Activated gamma-delta T cell (primary cell): ENCODE results near the gene MEIOB.
"Not testable (repeated sequence)": the region's sequence is repeated elsewhere in the genome, so short reads cannot be mapped to it uniquely, and the experiment has no call there.

Experiments used
- DNase-seq: peaks from one replicate; lab custom pipeline; 2025; lab: John Stamatoyannopoulos, UW

Gene MEIOB

DNA sequence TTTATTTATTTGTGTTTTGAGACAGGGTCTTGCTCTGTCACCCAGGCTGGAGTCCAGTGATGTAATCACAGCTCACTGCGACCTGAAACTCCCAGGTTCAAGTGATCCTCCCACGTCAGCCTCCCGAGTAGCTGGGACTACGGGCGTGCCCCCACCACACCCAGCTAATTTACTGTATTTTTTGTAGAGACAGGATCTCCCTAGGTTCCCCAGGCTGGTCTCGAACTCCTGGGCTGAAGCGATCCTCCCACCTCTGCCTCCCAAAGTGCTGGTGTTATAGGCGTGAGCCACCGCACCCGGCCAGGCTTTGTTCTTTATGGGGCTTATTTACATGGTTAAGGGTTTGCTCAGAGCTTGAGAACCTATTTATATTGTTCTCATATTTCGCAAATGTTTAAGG is 5.8 kb upstream of the MEIOB start:
- no peak for DNase-seq

DNA sequence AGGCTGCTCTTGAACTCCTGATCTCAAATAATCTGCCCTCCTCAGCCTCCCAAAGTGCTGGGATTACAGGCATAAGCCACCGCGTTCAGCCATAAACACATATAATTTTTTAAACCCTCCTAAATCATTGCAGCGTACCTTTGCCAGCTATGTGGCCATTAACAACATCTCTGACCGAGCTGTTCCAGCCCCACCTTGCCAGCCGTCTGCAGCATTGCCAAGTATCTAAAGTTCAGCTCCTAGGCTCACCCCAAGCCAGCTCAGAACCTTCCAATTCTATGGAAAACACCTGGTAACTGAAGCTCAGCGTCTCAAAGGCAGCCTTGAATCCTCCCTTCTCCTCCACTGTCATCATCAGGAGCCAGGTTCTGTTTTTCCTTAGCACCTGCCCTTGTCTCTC is 5.1 kb upstream of the MEIOB start:
- no peak for DNase-seq

DNA sequence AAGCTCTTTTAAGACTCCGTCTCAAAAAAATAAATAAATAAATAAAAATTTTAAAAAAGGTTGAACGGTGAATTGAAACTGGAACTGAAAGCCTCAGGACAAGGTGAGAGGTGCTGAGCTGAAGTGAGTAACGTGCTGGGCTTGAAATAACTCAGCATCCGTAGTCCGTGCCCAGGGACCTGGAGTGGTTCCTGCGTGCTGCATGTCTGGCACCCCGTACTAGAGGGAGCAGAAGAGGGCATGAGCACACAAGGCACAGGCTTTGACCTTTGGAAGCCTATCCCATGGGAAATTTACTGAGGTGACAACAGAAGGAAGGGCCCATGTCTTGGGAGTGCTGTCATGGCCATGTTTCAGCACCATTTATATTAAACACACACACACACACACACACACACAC is 4.5 kb upstream of the MEIOB start:
- DNase-seq: no peak

DNA sequence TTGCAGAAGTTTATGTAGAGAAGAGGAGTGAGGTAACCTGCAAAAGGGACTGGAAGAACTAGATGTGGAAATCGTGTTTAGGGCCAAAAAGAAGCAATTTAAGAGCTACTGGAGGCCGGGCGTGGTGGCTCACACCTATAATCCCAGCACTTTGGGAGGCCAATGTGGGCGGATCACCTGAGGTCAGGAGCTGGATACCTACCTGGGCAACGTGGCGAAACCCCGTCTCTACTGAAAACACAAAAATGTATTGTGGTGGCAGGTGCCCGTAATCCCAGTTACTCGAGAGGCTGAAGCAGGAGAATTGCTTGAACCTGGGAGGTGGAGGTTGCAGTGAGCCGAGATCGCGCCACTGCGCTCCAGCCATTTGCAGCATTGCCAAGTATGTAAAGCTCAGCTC is 4.1 kb upstream of the MEIOB start:
- DNase-seq: not testable (repeated sequence)

DNA sequence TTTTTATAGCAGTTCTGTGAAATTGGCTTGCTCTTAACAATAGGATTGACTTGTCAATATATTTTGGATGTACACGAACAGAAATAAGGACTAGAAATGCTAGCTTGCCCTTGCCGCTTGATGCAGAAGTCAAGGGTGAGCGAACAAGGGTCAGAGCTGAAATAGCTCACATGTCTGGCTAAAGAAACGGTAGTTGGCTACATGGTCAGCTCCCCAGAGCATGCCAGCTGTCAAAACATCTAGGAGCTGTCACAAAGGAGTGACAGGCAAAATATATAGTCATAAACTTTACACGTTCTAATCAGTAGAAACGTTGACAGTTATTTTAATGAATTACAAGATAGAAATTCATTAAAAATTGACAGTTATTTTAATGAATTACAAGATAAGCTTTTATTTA is 2.9 kb upstream of the MEIOB start:
- DNase-seq: no peak

DNA sequence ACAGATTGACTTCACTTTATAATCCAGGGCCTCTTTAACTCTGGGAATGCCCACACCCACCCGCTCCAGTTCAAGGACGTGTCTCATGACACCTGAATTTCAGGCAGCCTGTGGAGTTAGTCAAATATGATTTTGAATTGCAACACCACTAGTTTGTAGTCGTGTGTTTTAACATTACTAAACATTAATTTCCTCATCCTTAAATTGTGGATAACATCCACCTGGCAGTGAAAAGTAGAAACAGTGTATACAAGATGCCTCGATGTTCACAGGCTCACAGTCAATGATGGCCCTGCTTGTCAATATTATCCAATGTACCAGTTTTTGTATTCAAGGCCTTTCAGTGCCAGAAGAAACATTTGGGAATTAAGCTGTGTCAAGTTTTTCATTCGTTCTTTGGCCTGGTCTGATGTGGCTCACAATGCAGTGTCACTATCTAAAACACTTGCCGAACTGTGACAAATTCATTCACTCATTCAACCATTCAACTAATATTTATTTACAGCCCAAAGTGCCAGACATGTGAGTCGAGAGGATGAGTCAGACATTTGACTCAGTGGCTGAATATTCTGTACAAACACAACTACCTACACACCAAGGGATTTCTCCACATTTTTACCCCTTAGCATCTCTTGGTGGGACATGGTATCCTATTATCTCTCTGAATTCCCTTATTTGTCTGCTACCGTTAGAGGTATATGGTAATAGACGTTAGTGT is 1.4 kb downstream of the MEIOB start:
- DNase-seq: no peak

DNA sequence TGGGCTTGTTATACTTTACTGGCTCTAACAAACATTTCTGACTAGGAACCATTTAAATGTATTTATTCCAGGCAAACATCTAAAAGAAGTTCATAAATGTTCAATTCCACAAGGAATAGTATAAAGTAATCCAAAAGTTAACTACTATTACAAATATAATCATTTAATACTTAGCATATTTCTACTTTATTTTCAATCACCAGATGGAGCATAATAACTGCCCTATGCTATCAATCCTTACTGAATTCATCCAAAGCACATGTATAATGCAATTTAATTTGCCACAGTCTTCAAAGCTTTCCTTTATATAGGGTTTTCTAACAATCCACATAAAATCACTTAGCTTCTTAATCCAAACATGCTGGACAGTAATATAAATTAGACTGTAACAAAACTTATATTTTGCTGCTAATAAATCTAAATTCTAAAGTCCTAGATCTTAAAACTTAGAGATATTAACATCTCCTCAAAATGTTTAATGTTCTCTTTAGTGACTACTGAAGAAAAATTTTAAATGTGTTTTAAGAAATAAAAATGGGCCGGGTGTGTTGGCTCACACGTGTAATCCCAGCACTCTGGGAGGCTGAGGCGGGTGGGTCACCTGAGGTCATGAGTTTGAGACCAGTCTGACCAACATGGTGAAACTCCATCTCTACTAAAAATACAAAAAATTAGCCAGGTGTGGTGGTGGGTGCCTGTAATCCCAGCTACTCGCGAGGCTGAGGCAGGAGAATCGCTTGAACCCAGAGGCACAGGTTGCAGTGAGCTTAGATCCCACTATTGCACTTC is 5.9 kb downstream of the MEIOB start:
- no peak for DNase-seq

DNA sequence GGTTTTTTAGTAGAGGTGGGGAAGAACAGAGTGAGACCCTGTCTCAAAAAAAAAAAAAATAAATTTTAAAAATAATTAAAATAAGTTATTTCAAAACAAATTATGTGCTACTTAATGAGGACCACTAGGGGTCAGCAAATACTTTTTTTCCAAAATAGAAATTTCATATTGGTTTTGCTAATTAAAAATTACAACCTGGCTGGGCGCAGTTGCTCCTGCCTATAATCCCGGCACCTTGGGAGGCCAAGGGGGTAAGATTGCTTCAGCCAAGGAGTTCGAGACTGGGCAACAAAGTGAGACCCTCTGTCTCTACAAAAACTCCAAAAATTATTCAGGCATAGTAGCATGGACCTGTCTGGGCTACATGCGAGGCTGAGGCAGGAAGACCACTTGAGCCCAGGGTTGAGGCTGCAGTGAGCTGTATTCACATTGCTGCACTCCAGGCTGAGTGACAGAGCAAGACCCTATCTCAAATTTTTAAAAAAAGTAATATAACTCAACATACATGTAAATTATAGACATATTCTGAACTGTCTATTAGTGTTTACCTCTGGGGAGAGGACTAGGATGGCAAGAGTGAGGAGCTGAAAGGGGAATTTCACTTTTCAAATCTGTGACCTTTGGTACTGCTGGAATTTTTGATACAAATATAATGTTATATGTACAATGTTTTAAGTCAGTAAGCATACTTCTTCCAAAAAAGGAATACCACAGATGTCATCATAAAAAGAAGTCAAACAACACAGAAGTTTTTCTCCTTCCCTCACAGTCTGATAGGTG is 8.1 kb downstream of the MEIOB start:
- no peak for DNase-seq

DNA sequence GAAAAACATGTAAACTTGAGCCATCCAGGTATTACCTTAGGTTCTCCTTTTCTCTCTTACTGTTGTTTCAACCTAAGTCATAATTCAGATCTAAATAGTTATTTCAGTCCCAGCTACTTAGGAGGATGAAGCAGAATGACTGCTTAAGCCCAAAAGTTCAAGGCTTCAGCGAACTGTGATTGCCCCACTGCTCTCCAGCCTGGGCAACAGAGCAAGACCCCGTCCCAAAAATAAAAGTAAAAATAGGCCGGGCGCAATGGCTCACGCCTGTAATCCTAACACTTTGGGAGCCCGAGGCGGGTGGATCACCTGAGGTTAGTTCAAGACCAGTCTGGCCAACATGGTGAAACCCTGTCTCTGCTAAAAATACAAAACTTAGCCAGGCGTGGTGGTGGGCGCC is 9.6 kb downstream of the MEIOB start:
- no peak for DNase-seq

DNA sequence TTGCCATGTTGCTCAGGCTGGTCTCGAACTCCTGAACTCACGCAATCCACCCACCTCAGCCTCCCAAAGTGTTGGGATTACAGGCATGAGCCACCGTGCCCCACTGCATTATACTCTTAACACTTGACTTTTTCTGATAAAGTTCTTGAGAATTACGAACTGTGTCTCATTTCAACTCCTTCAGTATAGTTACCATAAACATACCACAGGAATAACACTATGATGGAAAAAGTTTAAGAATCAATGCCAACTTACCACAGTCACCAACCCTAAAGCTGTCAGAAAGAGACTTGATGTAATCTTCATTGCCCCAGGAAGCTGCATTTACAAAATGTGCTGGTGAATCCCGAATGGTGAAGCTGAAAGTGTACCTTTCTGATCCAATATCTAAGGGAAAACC is 10.2 kb downstream of the MEIOB start:
- DNase-seq: no peak

DNA sequence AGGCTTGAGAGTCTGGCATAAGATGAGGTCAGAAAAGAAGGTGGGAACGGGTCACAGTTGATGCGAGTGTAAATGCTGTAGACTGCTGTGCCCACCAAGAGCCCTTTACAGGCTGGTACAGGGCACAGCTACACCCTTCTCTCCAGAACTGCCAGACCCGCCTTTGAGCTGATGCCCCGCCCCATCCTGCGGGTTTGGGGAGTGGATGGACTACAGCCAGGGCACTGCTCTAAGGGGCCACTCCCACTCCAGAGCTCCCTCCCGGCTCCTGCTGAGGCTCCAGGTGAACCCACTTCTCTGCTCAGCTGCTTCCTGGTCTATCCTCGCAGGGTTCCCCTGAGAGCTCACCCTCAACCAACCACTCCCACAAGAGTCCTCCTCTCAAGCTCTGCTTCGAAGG is 12.3 kb downstream of the MEIOB start:
- no peak for DNase-seq

DNA sequence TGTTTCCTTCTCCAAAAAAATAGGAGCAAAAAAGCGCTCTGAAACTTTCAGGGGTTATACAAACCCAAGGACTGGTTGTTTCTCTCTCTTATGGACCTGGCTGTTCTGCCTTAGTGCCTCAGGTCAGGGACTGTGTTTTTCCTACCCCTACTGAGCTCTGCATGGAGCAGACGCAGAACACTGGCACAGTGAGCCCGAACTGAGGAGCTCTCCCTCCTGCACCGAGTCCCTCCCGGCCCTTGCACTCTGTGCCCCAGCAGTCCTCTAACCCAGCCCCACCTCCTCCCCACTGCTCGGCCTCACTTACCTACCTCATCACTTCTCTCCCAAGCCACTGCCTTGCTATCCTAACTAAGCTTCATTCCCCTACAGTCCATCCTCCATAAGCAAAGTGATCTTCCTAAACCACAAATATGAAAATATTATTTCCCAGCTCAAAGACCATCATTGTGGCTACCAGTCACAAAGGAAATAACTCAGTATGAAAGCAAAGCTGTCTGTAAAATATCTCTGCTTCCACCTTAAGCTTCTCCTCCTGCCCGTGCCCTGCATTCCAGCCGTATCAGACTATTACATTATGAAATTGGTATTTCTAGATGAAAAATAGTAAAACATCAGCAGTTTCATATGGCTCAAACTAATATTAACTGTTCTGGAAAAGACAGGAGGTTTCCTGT is 13.6 kb downstream of the MEIOB start:
- no peak for DNase-seq

DNA sequence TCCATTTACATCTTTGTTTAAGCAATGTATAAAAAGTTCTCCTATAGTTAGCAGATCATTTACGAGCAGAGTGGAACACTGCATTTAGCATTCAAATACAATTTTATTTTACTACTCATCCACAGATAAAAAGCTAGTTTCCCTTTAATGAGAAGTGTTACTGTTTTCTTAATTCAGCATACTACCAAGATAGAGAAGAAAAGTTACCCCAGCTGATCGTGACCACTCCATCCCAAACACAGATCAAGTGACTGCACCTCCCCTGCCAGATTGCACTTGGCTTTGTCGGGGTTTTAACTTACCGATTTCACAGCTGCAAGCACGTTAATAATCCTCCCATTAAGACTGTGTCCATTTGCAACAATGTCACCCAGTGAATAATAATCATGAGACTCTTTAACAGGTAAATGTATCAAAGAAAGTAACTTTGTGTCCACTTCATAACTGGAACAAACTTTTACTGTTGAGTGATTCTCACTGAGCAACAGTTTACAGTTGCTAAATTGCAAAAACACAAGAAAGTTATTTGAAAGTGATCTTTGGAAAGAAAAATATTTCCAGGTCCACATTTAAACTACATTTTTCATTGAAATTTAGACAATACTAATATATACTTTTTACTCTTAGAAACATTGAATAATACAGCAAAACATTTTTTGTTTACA is 14.4 kb downstream of the MEIOB start:
- DNase-seq: no peak

DNA sequence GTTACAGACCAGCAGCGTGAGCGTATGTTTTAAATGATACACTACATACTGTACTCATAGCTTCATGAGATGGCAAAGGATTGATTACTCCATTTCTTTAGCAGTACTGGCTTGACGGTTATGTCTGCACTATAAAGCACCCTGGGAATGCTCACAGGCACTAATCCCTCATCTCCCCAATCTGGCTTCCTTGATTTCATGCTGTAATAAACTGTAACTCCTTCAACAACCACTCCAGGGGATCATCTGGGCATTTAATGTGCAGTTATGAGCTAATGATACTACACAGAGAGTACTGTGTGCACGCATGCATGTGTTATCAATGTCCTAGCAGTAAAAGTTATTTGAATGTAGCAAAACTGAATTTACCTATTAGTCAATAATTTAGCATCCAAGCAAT is 20.2 kb downstream of the MEIOB start:
- no peak for DNase-seq

DNA sequence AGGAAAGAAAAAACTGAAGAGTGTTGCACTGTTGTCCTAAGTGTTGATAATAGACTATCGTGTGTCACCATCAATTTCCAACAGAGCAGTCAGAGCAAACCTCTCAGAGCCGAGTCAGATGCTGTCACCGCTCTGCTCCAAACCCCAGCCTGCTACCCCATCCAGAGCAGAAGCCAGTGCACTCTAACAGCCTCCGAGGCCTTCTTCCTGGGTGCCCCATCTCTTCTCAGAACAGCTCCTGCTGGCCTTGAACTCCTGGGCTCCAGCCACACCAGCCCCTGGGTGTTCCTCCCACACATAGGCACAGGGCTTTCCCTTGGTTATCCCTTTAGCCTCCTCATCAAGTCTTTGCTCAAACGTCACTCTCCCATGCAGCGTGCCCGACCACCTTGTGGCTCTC is 21.0 kb downstream of the MEIOB start:
- no peak for DNase-seq

DNA sequence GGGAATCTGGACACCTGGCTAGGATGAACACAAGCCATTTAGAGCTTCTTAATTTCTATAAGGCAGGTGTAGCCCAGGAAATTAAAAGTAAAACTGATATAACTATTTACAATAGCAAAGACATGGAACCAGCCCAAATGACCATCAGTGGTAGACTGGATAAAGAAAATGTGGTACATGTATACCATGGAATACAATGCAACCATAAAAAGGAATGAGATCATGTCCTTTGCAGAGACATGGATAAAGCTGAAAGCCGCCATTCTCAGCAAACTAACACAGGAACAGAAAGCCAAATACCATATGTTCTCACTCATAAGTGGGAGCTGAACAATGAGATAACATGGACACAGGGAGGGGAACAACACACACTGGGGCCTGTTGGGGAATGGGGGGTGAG is 25.5 kb downstream of the MEIOB start:
- no peak for DNase-seq

DNA sequence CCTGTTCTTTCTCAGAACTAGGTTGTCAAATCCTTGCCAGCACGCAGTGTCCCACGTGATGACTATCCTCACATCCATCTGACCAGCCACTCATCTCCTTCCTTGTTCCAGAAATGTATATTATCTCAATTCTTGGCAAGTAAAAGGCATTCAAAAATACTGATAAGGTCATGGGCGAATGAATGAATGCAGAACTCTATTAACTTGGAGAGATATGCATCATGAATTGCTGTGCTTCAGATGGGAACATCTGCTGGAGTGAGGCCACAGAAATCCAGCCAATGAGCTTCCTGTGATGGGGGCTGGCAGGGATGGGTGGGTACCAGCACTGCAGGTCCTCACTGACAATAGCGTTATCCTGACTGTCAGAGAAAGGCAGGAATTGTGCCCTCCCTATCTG is 26.0 kb downstream of the MEIOB start:
- no peak for DNase-seq

DNA sequence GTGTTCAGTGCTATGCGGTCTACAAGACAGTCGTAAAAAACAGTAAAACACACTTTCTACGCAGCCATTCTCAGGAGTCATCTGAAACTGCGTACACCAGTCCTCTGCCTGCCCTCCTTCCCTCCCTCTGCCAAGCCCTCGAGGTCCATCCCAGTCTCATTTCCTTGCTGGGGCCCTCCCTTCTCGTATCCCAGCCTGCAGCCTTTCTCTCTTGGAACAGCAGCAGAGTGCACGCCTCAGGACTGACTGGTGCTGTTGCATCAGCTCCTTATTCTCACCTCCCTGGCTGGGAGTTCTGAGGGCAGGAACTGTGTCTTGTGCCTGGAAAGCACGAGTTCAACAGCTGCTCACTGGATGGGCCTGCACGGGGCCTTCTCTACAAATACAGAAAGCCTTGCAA is 32.4 kb downstream of the MEIOB start:
- no peak for DNase-seq

DNA sequence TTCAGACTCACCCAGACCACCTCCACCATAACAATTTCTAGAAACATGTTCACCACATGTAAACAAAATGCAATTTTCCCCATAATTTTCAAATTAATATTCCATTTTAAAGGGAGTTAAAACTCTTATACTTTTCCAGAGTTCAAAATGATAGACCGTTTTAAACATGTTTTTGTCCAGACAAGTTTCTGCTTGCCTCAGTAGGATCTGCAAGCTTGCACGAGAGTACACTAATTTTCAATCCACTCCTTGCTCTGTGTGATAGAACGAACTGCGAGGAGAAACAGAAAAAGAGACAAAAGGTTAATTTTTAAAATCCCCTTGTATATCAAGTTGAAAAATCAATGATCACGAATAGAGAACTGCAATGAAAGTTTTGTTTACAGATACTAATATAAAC is 37.9 kb downstream of the MEIOB start:
- no peak for DNase-seq

DNA sequence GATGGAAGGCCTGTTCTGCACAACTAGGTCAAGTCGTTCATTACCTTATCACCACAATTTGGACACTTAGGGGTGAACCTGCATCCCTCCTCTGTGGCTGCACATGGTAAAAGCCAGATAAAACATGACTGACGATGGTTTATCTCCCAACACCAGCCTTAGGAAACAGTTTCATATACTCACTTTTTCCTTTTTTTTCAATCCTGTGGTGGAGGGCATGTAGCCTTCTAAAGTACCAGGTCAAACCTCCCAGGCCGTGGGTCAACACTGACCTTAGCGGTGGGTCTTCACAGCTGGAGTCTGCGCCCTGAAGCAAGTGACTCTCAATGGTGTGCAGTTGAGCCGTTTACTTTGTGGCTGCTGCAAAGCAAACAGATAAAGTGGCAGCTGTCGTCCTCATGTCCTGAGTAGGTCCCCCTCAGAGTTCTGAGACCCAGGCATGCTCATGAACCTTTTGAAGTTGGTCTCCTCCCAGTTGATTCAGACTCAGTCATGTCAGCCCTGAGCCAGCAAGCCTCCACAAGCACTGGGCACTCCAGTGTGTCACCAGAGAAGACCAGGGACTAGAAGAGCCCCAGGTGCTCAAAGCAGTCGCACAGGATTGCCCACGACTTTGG is 39.0 kb downstream of the MEIOB start:
- no peak for DNase-seq
